ENCODE results near the gene BACH1. TPM values are rescaled to one million over a fixed set of nuclear protein-coding genes. Genes with fewer than 3 reads are reported as not detected.

Gene BACH1
- total RNA-seq, 1 experiment from 2014 or later = 48.7 TPM

GRCh38 chr21:29338256-29338655, 39.5 kb downstream of the BACH1 start:
- no peak overlapping the region for H3K27ac Mint-ChIP-seq
- no peaks in the 10 kb centered on the region for H3K9me3 Mint-ChIP-seq
- CTCF ChIA-PET = interaction anchor here (1.2 to 1.3 kb wide), 2 partner anchors 38 to 174 kb away, joined by 3 to 6 read pairs; no protein-coding TSS in a partner anchor
- H3K27me3 Mint-ChIP-seq (ENCODE audit: low read depth) = no peaks in the 10 kb centered on the region
- TF ChIP-seq JUN (CRISPR knock-in tag; IDR thresholded peaks at IDR 0.05) (no peak), TEAD4 (CRISPR knock-in tag; IDR thresholded peaks at IDR 0.05) (no peak), RORB (CRISPR knock-in tag; IDR thresholded peaks at IDR 0.05) (no peak), TCF7 (CRISPR knock-in tag; IDR thresholded peaks at IDR 0.05; ENCODE audit: low read depth) (no peak), MYBL2 (CRISPR knock-in tag; IDR thresholded peaks at IDR 0.05) (no peak), E2F1 (CRISPR knock-in tag; IDR thresholded peaks at IDR 0.05) (no peak), AR (CRISPR knock-in tag; IDR thresholded peaks at IDR 0.05) (no peak), NR2C2 (CRISPR knock-in tag; IDR thresholded peaks at IDR 0.05) (no peak), SMAD4 (CRISPR knock-in tag; IDR thresholded peaks at IDR 0.05) (no peak), ZBTB21 (CRISPR knock-in tag; IDR thresholded peaks at IDR 0.05; ENCODE audit: borderline replicate concordance) (no peak), FOXP1 (CRISPR knock-in tag; IDR thresholded peaks at IDR 0.05; ENCODE audit: borderline replicate concordance) (no peak), PREB (CRISPR knock-in tag; IDR thresholded peaks at IDR 0.05; ENCODE audit: borderline replicate concordance) (no peak)
- H3K4me1 Mint-ChIP-seq = peaks cover 4% of the 10 kb centered on the region
- H3K36me3 Mint-ChIP-seq = peaks cover 5% of the 10 kb centered on the region; the same call in 1 of the 2 replicates
- DNase-seq (ENCODE audit: low spot score) (no peak), ATAC-seq (no peak)
- POLR2A ChIA-PET = no interaction called here
- H3K4me3 Mint-ChIP-seq = no peak overlapping the region

- H3K27me3 Mint-ChIP-seq (ENCODE audit: low read depth) = no peaks in the 10 kb centered on the region
- peaks cover 4% of the 10 kb centered on the region for H3K4me1 Mint-ChIP-seq
- POLR2A ChIA-PET = no interaction called here
- H3K4me3 Mint-ChIP-seq = no peak overlapping the region
- peaks cover 5% of the 10 kb centered on the region; the same call in 1 of the 2 replicates for H3K36me3 Mint-ChIP-seq
- DNase-seq (ENCODE audit: low spot score) (no peak), ATAC-seq (no peak)
- H3K27ac Mint-ChIP-seq = no peak overlapping the region
- CTCF ChIA-PET = interaction anchor here (1.0 to 1.7 kb wide), 2 partner anchors 8 to 21 kb away, joined by 3 to 7 read pairs; no protein-coding TSS in a partner anchor
- no peaks in the 10 kb centered on the region for H3K9me3 Mint-ChIP-seq
- no peak for TF ChIP-seq ZNF138 (CRISPR knock-in tag; conservative IDR thresholded peaks at IDR 0.05)
- TF ChIP-seq ZNF263 (CRISPR knock-in tag; IDR thresholded peaks at IDR 0.05; ENCODE audit: low read depth) = no peak
- TF ChIP-seq ZMAT4 (CRISPR knock-in tag; IDR thresholded peaks at IDR 0.05) = no peak
- TF ChIP-seq MYBL2 (CRISPR knock-in tag; IDR thresholded peaks at IDR 0.05) = no peak
- TF ChIP-seq E2F1 (CRISPR knock-in tag; IDR thresholded peaks at IDR 0.05) = no peak
- TF ChIP-seq, protein P1, sequence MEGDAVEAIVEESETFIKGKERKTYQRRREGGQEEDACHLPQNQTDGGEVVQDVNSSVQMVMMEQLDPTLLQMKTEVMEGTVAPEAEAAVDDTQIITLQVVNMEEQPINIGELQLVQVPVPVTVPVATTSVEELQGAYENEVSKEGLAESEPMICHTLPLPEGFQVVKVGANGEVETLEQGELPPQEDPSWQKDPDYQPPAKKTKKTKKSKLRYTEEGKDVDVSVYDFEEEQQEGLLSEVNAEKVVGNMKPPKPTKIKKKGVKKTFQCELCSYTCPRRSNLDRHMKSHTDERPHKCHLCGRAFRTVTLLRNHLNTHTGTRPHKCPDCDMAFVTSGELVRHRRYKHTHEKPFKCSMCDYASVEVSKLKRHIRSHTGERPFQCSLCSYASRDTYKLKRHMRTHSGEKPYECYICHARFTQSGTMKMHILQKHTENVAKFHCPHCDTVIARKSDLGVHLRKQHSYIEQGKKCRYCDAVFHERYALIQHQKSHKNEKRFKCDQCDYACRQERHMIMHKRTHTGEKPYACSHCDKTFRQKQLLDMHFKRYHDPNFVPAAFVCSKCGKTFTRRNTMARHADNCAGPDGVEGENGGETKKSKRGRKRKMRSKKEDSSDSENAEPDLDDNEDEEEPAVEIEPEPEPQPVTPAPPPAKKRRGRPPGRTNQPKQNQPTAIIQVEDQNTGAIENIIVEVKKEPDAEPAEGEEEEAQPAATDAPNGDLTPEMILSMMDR (IDR thresholded peaks at IDR 0.05) = no peak
- no peak for TF ChIP-seq ELF4 (CRISPR knock-in tag; IDR thresholded peaks at IDR 0.05; ENCODE audit: low read depth)
- TF ChIP-seq, protein P2, sequence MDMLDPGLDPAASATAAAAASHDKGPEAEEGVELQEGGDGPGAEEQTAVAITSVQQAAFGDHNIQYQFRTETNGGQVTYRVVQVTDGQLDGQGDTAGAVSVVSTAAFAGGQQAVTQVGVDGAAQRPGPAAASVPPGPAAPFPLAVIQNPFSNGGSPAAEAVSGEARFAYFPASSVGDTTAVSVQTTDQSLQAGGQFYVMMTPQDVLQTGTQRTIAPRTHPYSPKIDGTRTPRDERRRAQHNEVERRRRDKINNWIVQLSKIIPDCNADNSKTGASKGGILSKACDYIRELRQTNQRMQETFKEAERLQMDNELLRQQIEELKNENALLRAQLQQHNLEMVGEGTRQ (CRISPR knock-in tag; IDR thresholded peaks at IDR 0.05) = no peak
- TF ChIP-seq E2F5 (CRISPR knock-in tag; IDR thresholded peaks at IDR 0.05) = no peak
- no peak for TF ChIP-seq PREB (CRISPR knock-in tag; IDR thresholded peaks at IDR 0.05; ENCODE audit: borderline replicate concordance)
- no peak for TF ChIP-seq RORB (CRISPR knock-in tag; IDR thresholded peaks at IDR 0.05)
- no peak for TF ChIP-seq GRHL2 (CRISPR knock-in tag; IDR thresholded peaks at IDR 0.05; ENCODE audit: insufficient replicate concordance, severe bottlenecking)
- TF ChIP-seq, protein P3, sequence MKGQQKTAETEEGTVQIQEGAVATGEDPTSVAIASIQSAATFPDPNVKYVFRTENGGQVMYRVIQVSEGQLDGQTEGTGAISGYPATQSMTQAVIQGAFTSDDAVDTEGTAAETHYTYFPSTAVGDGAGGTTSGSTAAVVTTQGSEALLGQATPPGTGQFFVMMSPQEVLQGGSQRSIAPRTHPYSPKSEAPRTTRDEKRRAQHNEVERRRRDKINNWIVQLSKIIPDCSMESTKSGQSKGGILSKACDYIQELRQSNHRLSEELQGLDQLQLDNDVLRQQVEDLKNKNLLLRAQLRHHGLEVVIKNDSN (CRISPR knock-in tag; IDR thresholded peaks at IDR 0.05) = no peak
These were observed 41.5 kb downstream of the BACH1 start for GRCh38 chr21:29340228-29340627.

Data from WTC11 (cell line).